LHCN-M2 (cell line): ENCODE measurements around the gene SIGLEC15. TPM values are rescaled to one million over a fixed set of nuclear protein-coding genes. Genes with fewer than 3 reads are reported as not detected.
"Not testable (repeated sequence)": the region's sequence is repeated elsewhere in the genome, so short reads cannot be mapped to it uniquely, and the experiment has no call there.

Experiments
- DNase-seq: peaks from one replicate; pipeline ENCODE4 v3.0.0-alpha.2; 2012; ENCODE audit warnings: low read depth
- polyA plus RNA-seq: library from polyadenylated mRNA; unstranded; fragments of >200 nt; gene quantifications from one replicate; pipeline ENCODE4 v1.2.1, GENCODE V29; 2012; ENCODE audit warnings: missing spikeins
- total RNA-seq: library from RNA; depleted of rRNA; stranded (reverse); fragments of >200 nt; gene quantifications from 2 replicates; pipeline ENCODE4 v1.2.3, GENCODE V29; 2014; rRNA removed

The SIGLEC15 gene, protein sequence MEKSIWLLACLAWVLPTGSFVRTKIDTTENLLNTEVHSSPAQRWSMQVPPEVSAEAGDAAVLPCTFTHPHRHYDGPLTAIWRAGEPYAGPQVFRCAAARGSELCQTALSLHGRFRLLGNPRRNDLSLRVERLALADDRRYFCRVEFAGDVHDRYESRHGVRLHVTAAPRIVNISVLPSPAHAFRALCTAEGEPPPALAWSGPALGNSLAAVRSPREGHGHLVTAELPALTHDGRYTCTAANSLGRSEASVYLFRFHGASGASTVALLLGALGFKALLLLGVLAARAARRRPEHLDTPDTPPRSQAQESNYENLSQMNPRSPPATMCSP
- 2.9 and 5.0 TPM in 2 replicates for total RNA-seq
- 0.61 TPM for polyA plus RNA-seq

DNA sequence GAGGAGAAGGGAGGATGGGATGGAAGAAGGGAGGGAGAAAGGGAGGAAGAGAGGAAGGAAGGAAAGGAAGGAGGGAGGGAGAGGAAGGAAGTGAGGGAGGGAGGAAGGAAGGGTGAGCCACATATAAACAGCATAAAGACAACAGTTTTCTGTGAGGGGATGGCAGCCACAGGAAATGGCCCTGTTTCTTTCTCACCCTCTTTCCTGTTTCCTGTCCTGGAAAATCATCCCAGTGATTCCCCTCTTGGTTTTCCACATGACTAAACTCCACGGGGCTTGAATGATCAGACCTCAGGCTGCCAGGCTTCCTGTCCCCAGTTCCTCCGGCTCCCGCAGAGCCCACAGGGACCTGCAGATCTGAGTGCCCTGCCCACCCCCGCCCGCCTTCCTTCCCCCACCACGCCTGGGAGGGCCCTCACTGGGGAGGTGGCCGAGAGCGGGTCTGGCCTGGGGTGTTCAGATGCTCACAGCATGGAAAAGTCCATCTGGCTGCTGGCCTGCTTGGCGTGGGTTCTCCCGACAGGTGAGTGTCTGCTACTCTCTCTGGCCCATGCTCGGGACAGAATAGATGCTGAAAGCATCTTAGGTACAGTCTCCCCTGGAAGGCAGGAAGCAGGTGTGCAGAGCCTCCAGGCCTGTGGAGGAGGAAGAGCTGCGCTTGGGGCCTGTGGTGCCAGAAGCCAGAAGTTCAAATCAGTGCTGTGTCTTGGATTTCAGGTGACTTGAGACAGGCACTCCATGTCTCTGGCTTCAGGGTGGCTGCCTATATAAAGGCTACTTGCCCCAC, at the start of gene SIGLEC15:
Gene SIGLEC15 (plus strand): TSS at position 418 of the 787 bp plus-strand sequence. CDS start 54 bp downstream, at position 472.
- no peak for DNase-seq

- no peak for DNase-seq
Measured at GRCh38 chr18:45775743-45776142, 49.7 kb upstream of the SIGLEC15 start.

GRCh38 chr18:45777393-45777792, 48.1 kb upstream of the SIGLEC15 start:
- peak; percentile 87 for DNase-seq

GRCh38 chr18:45780568-45780967, 44.9 kb upstream of the SIGLEC15 start:
- DNase-seq: peak; percentile 61

DNA sequence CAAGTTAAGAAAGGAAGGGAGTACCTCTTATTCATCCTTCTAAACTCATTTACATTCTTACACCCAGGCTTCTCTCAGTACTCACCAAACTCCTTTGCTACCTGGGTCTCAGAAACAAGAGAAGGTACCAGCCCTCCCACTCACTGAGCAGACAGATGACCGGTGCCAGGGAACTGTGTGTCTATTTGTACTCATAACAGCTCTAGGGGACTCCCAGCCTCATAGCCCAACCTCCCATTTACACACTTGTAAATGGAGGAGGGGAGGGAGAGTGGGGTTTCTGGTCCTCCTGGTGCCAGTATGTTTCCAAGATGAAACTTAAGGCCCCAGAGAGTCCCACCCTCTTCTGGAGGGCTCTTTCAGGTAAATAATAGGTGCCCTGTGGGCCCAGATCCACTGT, 42.8 kb upstream of the SIGLEC15 start:
- no peak for DNase-seq

- DNase-seq: no peak
Measured at GRCh38 chr18:45783097-45784075, 42.1 kb upstream of the SIGLEC15 start.

DNA sequence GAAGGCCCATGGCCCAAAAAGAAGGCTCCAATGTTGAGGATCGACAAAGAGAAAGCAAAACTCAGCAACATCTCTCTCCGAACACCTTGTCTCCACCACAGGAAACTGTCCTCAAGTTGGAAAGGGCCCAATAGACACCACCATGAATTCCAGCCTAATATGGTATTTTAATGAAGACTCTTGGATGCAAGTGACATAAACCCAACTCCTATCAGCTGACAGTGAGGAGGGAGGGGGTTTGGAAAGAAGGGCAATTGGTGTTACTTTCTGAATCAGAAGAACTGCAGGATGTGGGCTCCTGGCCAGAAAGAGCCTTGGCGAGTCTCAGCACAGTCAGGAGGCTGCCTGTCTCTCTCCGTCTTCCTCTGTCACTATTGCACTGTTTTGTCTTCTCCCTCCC, 40.3 kb upstream of the SIGLEC15 start:
- DNase-seq: no peak

- no peak for DNase-seq
Measured at GRCh38 chr18:45786941-45787340, 38.5 kb upstream of the SIGLEC15 start.

DNA sequence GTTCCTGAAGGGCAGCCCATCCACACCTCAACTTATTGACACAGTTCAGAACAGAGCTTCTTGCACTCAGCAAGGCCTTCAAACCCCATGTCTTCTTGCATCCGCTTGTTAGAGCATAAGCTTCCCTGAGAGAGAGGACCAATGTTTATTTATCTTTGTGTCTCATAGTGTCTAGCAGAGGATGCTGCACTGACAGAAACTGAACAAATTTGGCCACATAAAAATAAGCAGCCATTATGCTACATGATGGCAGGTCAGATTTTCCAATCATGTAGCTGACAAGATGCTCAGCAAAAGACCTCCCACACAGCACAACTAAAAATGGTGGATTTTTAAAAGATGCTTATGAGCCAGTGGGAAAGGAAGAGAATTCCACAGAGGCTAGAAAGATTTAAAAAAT, 38.1 kb upstream of the SIGLEC15 start:
- DNase-seq: no peak

DNA sequence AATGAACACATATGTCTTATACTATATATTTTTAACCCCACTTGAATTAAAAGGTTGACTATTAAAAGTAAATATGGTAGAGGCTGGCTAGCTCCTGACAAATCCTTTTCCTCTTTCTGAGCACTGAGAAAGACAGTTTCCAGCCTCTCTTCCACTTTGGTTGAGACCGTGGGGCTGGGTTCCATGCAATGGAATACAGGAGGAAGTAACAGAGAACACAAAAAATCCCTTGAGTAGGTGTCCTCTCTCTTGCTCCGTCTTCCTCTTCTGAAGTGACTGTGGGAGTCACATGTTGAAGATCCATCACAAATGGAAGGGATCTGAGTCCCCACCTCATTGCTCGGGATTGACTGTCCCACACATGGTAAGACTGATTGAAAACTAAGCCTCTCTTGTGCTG, 36.6 kb upstream of the SIGLEC15 start:
- DNase-seq: no peak

DNA sequence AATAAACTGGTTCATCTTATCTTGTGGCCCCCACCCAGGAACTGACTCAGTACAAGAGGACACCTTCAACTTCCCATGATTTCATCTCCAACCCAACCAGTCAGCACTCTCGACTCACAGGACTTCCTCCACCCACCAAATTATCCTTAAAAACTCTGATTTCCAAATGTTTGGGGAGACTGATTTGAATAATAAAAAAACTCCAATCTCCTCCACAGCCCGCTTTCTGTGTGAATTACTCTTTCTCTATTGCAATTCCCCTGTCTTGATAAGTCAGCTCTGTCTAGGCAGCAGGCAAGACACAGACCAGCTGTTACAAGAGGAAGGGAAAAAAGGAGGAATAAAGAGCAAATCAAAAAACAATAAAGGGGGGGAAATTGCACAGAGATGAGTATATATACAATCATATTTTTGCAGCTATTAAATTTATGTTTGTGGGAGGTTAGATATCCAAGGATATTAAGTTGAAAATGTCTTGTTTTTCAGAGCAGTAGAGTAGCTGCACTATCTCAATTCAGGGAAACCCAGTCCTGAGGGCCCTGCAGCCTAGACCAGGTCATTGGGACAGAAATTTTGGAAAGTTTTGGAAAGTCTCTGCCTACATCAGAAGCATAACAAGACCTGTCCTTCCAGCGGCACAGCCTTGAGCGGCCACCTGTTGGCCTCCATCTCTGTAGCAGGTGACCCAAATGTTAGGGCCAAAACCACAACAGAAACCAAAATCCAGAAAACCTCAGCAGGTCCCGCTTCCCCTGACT, 32.8 kb upstream of the SIGLEC15 start:
- no peak for DNase-seq

DNA sequence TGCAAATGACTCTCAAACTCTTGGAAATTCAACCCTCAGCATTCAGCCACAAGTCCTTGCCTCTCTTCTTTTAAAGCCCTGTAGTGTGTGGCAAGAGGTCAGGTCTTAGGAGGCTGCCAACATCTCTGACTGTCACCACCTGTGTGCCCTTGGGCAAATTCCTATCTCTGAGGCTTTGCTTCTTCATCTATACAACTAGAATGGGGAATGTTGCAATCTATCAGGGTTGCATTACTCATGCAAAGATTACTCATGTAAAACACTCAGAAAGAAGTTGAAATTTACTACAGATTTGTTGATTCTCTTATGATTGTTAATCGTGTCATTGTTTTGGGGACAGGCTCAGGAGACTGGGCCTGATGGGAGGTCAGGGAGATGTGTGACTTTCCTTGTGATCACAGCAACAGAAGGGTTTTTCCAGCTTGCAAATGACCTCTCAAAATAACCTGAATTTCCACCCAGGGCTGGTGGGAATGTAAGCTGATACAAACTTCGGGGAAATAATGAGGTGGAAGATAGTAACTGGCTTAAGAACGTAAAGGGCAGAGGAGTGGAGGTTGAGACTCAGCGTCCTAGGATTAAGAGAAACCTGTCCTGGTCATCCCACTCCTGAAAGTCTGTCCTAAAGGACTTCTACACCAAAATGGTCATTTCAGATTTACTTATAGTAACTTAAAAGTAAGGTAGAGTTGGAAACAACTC, 32.1 kb upstream of the SIGLEC15 start:
- DNase-seq: peak; percentile 98

GRCh38 chr18:45801416-45802004, 24.0 kb upstream of the SIGLEC15 start:
- no peak for DNase-seq

DNA sequence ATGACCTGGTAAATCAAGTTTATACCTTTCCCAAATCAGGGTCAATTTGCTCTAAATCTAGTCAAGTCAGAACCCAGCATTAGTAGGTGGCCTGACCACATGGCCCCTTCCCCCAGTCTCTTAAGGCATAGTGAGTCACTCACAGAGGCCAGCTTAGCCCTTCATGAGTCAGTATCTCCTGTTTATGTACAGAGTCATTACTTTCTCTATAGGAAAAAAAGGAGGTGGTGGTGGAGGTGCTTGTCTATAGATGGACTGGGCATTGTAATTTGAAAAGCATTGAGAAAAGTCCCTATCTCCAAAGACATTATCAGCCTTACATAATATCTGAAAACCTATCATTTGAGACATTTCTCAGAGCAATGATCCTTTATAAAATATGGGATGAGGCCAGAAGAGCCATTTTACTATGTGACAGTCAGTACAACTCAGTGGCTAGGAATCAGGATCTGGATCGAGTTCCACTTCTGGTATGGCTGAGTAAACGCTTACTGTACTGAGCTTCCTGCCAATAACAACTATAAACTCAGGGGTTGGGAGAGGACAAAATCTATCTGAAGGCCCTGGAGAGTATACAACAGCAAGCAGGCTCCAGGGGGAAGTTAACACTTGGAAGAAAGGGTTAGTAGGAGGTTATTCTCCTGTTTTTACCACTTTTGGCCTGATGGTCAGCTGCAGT, 22.5 kb upstream of the SIGLEC15 start:
- peak; percentile 99 for DNase-seq

DNA sequence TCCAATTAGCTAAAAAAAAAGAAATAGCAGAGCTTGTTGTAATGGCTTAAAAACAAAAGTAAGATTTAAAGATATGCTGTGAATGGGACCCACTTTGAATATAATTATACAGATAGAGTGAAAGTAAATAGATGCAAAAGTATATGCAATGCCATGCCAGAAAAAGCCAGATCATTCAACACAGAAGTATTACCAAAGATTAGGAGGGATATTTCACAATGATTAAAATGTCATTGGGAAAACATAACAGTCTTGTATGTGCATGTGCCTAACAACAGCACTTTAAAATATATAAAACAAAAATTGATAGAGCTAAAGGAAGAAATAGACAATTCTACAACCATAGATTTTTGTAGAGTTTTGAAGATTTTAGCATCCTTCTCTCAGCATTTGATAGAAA, 19.9 kb upstream of the SIGLEC15 start:
- DNase-seq: no peak

- DNase-seq: no peak
Measured at GRCh38 chr18:45806226-45806625, 19.2 kb upstream of the SIGLEC15 start.

- peak; percentile 72 for DNase-seq
Measured at GRCh38 chr18:45807144-45807543, 18.3 kb upstream of the SIGLEC15 start.

- DNase-seq: not testable (repeated sequence)
Measured at GRCh38 chr18:45814733-45815132, 10.7 kb upstream of the SIGLEC15 start.

- DNase-seq: no peak
Measured at GRCh38 chr18:45817543-45817942, 7.9 kb upstream of the SIGLEC15 start.
